Measurements from ENCODE around the gene LRRC61.

The LRRC61 gene

GRCh38 chr7:150337659-150338081, 14.5 kb downstream of the LRRC61 start (continued):
- TF ChIP-seq PRDM10 (tag by site-specific recombination; IDR thresholded peaks at IDR 0.05) (no peak), MZF1 (tag by site-specific recombination; IDR thresholded peaks at IDR 0.05; ENCODE audit: borderline replicate concordance) (no peak), ZNF692 (tag by site-specific recombination; IDR thresholded peaks at IDR 0.05) (no peak), ZNF112 (tag by site-specific recombination; IDR thresholded peaks at IDR 0.05) (no peak)

- POLR2A ChIA-PET, result no interaction called here
These were observed 15.1 kb downstream of the LRRC61 start for GRCh38 chr7:150338166-150338829.

GRCh38 chr7:150339409-150339809, 16.3 kb downstream of the LRRC61 start:
- TF ChIP-seq EGR2 (tag by site-specific recombination; IDR thresholded peaks at IDR 0.05; ENCODE audit: low read depth) (peak; percentile 55; the same call in 1 of the 2 replicates), IKZF3 (tag by site-specific recombination; IDR thresholded peaks at IDR 0.05) (no peak), ZFHX2 (tag by site-specific recombination; conservative IDR thresholded peaks at IDR 0.05) (peak; percentile 52; the same call in 1 of the 2 replicates)
- ChIA-PET POLR2A (no interaction called here), CTCF (no interaction called here)
- H3K4me1 ChIP-seq (ENCODE audit: control insufficient read depth, insufficient read depth, low read length), result no peaks in the 10 kb centered on the region
- H3K9me3 ChIP-seq (ENCODE audit: control insufficient read depth, insufficient read depth, low read depth, low read length), result no peaks in the 10 kb centered on the region
- no peak overlapping the region for H3K27ac ChIP-seq (ENCODE audit: extremely low read depth, low read depth, low read length)
- H3K4me3 ChIP-seq (ENCODE audit: low read depth, low read length), result no peak overlapping the region
- H3K36me3 ChIP-seq (ENCODE audit: control insufficient read depth in 2 of 2, insufficient read depth in 1 of 2, low read length in 2 of 2), result peaks cover 0 to 30% of the 10 kb centered on the region in 2 experiments; a peak in 1 of 3 replicates

More at GRCh38 chr7:150338166-150338829, 15.1 kb downstream of the LRRC61 start:
- CTCF ChIA-PET, result interaction anchor here (0.6 kb wide), 1 partner anchor 80 kb away, joined by 3 read pairs; no protein-coding TSS in a partner anchor
- no peak overlapping the region for H3K4me3 ChIP-seq (ENCODE audit: low read depth, low read length)
- no peak overlapping the region for H3K27ac ChIP-seq (ENCODE audit: extremely low read depth, low read depth, low read length)
- no peak for TF ChIP-seq ZSCAN18 (tag by site-specific recombination; IDR thresholded peaks at IDR 0.05)
- peak; percentile 47 for TF ChIP-seq ZIC2 (tag by site-specific recombination; IDR thresholded peaks at IDR 0.05)
- TF ChIP-seq ZNF449 (tag by site-specific recombination; IDR thresholded peaks at IDR 0.05), result peak; percentile 98
- TF ChIP-seq ZNF16 (tag by site-specific recombination; IDR thresholded peaks at IDR 0.05; ENCODE audit: low read depth), result no peak
- H3K36me3 ChIP-seq (ENCODE audit: control insufficient read depth in 2 of 2, insufficient read depth in 1 of 2, low read length in 2 of 2), result peaks cover 0 to 39% of the 10 kb centered on the region in 2 experiments; a peak in 1 of 3 replicates
- H3K9me3 ChIP-seq (ENCODE audit: control insufficient read depth, insufficient read depth, low read depth, low read length), result no peaks in the 10 kb centered on the region
- no peaks in the 10 kb centered on the region for H3K4me1 ChIP-seq (ENCODE audit: control insufficient read depth, insufficient read depth, low read length)
